GM23338 (cell line): ENCODE results near the gene BCL2L14. TPM values are rescaled to one million over a fixed set of nuclear protein-coding genes. Genes with fewer than 3 reads are reported as not detected.
A peak's percentile ranks its signal among the peaks of the same experiment; 100 is the strongest.

Experiments
- ATAC-seq: fragments of 200-7000 bp; cut with Tn5 transposase; 3 replicates; pipeline ENCODE4 v1.9.1; 2020
- DNase-seq: peaks from one replicate; pipeline ENCODE4 v3.0.0-alpha.2; 2015; ENCODE audit warnings: low spot score
- H2AFZ ChIP-seq: fragments of 200-600 bp; sonication (generic); 2 replicates; pipeline ENCODE4 v1.8.0; 2016; ENCODE audit warnings: antibody characterized with exemption, mild to moderate bottlenecking, moderate library complexity
- H3F3A ChIP-seq: fragments of 200-600 bp; sonication (generic); replicated peaks from 2 replicates; pipeline ENCODE4 v1.8.0; 2017; ENCODE audit warnings: antibody characterized with exemption, mixed run types, low read depth
- H3K27ac ChIP-seq: fragments of 200-600 bp; sonication (generic); 2 replicates; pipeline ENCODE4 v1.6.1; 2016; ENCODE audit warnings: low read depth
- H3K27me3 ChIP-seq: fragments of 200-600 bp; sonication (generic); 2 replicates; pipeline ENCODE4 v1.8.0; 2016; ENCODE audit warnings: mild to moderate bottlenecking, mixed run types, moderate library complexity; ENCODE audit not compliant: insufficient read depth
- H3K36me3 ChIP-seq: fragments of 200-600 bp; sonication (generic); 2 replicates; pipeline ENCODE4 v1.8.0; 2016; ENCODE audit warnings: mild to moderate bottlenecking; ENCODE audit not compliant: insufficient read depth
- H3K4me1 ChIP-seq: fragments of 200-600 bp; sonication (generic); 2 replicates; pipeline ENCODE4 v1.8.0; 2016; ENCODE audit warnings: mild to moderate bottlenecking, moderate library complexity; ENCODE audit not compliant: insufficient read depth
- H3K4me2 ChIP-seq: fragments of 200-600 bp; sonication (generic); 2 replicates; pipeline ENCODE4 v1.7.1; 2017; ENCODE audit warnings: mixed run types
- H3K4me3 ChIP-seq: fragments of 200-600 bp; sonication (generic); 2 replicates; pipeline ENCODE4 v1.6.1; 2016; ENCODE audit warnings: mixed run types
- H3K79me2 ChIP-seq: fragments of 200-600 bp; sonication (generic); replicated peaks from 2 replicates; pipeline ENCODE4 v1.8.0; 2017; ENCODE audit warnings: mild to moderate bottlenecking; ENCODE audit not compliant: insufficient read depth
- H3K9me2 ChIP-seq: fragments of 200-600 bp; sonication (generic); 2 replicates; pipeline ENCODE4 v1.8.0; 2017; ENCODE audit not compliant: insufficient read depth
- H4K20me1 ChIP-seq: fragments of 200-600 bp; sonication (generic); replicated peaks from 2 replicates; pipeline ENCODE4 v1.8.0; 2017; ENCODE audit warnings: mild to moderate bottlenecking; ENCODE audit not compliant: insufficient read depth
- H3K27ac Mint-ChIP-seq: 2 replicates; pipeline ENCODE4 v1.8.0; 2020; ENCODE audit warnings: inconsistent platforms, mild to moderate bottlenecking, moderate library complexity, mixed read lengths
- H3K27me3 Mint-ChIP-seq: 3 replicates; pipeline ENCODE4 v1.8.0; 2022; ENCODE audit warnings: low read depth, mild to moderate bottlenecking, moderate library complexity, mixed read lengths, inconsistent platforms; ENCODE audit not compliant: insufficient read depth, poor library complexity
- H3K36me3 Mint-ChIP-seq: 3 replicates; pipeline ENCODE4 v1.8.0; 2021; ENCODE audit warnings: low read depth, mild to moderate bottlenecking, inconsistent platforms, moderate library complexity, mixed read lengths
- H3K4me1 Mint-ChIP-seq: 3 replicates; pipeline ENCODE4 v1.8.0; 2020; ENCODE audit warnings: mild to moderate bottlenecking, inconsistent platforms, mixed read lengths
- H3K4me3 Mint-ChIP-seq: 3 replicates; pipeline ENCODE4 v1.8.0; 2021; ENCODE audit warnings: moderate library complexity, mild to moderate bottlenecking, inconsistent platforms, mixed read lengths
- H3K9me3 Mint-ChIP-seq: 3 replicates; pipeline ENCODE4 v1.8.0; 2020; ENCODE audit warnings: moderate library complexity, mild to moderate bottlenecking, inconsistent platforms, mixed read lengths
- CREB1 ChIP-seq: fragments of 250-450 bp; sonication (Bioruptor Pico); IDR thresholded peaks from 2 replicates; pipeline ENCODE4 v1.5.0; 2020; ENCODE audit warnings: low read depth, mild to moderate bottlenecking, moderate library complexity
- NANOG ChIP-seq: IDR thresholded peaks from 2 replicates; pipeline ENCODE4 v1.6.1; 2016; ENCODE audit warnings: antibody characterized with exemption, borderline replicate concordance
- POLR2AphosphoS5 ChIP-seq: IDR thresholded peaks from 2 replicates; pipeline ENCODE4 v1.6.1; 2016; ENCODE audit warnings: antibody characterized with exemption, low read depth
- REST ChIP-seq: IDR thresholded peaks from one replicate; pipeline ENCODE4 v1.6.1; 2018; ENCODE audit warnings: antibody characterized with exemption; ENCODE audit not compliant: unreplicated experiment
- ZNF114 ChIP-seq: fragments of 250-450 bp; sonication (Bioruptor Pico); IDR thresholded peaks from 2 replicates; pipeline ENCODE4 v1.5.0; 2020; ENCODE audit warnings: mild to moderate bottlenecking, moderate library complexity
- polyA plus RNA-seq: library from polyadenylated mRNA; unstranded; fragments of >200 nt; fragmentation: Nextera tagmentation; extraction: Ambion mirVana; gene quantifications from 2 replicates; pipeline ENCODE4 v1.2.1, GENCODE V29; 2016
- total RNA-seq: library from RNA; depleted of rRNA; stranded (reverse); fragments of >200 nt; shearing (Covaris generic); gene quantifications from 2 replicates; pipeline ENCODE4 v1.2.3, GENCODE V29; 2014

Gene BCL2L14
- total and polyA plus RNA-seq, 2 experiments from 2014 or later, result 2.1 to 2.7 TPM

DNA sequence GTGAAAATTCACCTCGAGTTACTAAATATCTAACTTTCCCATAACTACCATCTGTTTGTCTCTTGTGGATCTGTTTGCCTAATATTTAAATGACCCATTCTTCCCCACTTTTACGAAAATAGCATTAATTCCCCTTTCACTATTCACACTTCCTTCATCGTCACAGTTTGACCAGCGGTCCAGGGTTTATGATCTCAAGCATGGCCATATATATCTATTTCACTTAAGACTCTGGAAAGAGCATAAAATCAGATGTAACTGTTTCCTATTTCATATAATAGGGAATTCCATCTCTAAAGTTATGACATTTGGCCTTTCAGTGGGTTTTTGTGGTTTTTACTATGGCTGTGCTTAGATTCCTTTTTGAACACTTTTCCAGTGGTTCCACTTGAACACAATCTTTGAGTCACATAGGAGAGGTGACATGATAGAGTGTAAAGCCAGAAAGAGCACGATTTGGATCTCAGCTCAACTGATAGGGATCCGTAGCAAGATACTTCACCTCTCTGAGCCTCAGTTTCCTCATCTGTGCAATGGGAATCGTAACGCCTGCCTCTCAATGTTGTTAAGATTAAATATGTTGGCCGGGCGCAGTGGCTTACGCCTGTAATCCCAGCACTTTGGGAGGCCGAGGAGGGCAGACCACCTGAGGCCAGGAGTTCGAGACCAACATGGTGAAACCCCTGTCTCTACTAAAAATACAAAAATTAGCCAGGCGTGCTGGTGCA lies 754 bp upstream of the BCL2L14 start:
- Mint-ChIP-seq H3K27ac (no peak overlapping the region), H3K4me3 (no peak overlapping the region), H3K36me3 (no peaks in the 10 kb centered on the region), H3K27me3 (peaks cover 7% of the 10 kb centered on the region), H3K4me1 (peaks cover 24% of the 10 kb centered on the region), H3K9me3 (no peaks in the 10 kb centered on the region)
- H4K20me1 ChIP-seq, result no peaks in the 10 kb centered on the region
- H3K4me2 ChIP-seq, result no peak overlapping the region
- H3K27me3 ChIP-seq, result no peaks in the 10 kb centered on the region
- H3K27ac ChIP-seq, result no peak overlapping the region
- no peaks in the 10 kb centered on the region for H3K9me2 ChIP-seq
- no peak overlapping the region for H3K4me3 ChIP-seq
- TF ChIP-seq REST (no peak), CREB1 (CRISPR knock-in tag) (no peak), ZNF114 (CRISPR knock-in tag) (no peak), POLR2AphosphoS5 (no peak), NANOG (no peak)
- ATAC-seq (no peak), DNase-seq (no peak)
- H3F3A ChIP-seq, result no peaks in the 10 kb centered on the region
- no peak overlapping the region for H2AFZ ChIP-seq
- no peaks in the 10 kb centered on the region for H3K79me2 ChIP-seq
- peaks cover 6% of the 10 kb centered on the region for H3K4me1 ChIP-seq
- no peaks in the 10 kb centered on the region for H3K36me3 ChIP-seq

GRCh38 chr12:12072064-12072760 lies 1.5 kb downstream of the BCL2L14 start:
- TF ChIP-seq NANOG, result no peak
- Histone ChIP-seq H3K36me3 (no peaks in the 10 kb centered on the region), H3K79me2 (no peaks in the 10 kb centered on the region), H4K20me1 (no peaks in the 10 kb centered on the region), H3K4me2 (0 out of 2 replicates have a peak overlapping the region, but pooled peaks have one; percentile 14), H3F3A (no peaks in the 10 kb centered on the region), H2AFZ (peak overlapping the region; percentile 84), H3K4me1 (peaks cover 6% of the 10 kb centered on the region), H3K4me3 (no peak overlapping the region), H3K9me2 (no peaks in the 10 kb centered on the region), H3K27me3 (no peaks in the 10 kb centered on the region), H3K27ac (0 out of 2 replicates have a peak overlapping the region, but pooled peaks have one; percentile 59)
- H3K27me3 Mint-ChIP-seq, result peaks cover 12% of the 10 kb centered on the region
- DNase-seq (no peak), ATAC-seq (peak; percentile 46)
- H3K27ac Mint-ChIP-seq, result no peak overlapping the region
- H3K4me3 Mint-ChIP-seq, result no peak overlapping the region
- no peaks in the 10 kb centered on the region for H3K9me3 Mint-ChIP-seq
- no peaks in the 10 kb centered on the region for H3K36me3 Mint-ChIP-seq
- H3K4me1 Mint-ChIP-seq, result peaks cover 34% of the 10 kb centered on the region
